Neural cell (in vitro differentiated cells): ENCODE measurements around the gene PAX8. TPM values are rescaled to one million over a fixed set of nuclear protein-coding genes. Genes with fewer than 3 reads are reported as not detected.

Experiments
- H2AFZ ChIP-seq: fragments of 200-600, 300-800 bp; sonication (generic), shearing (Covaris generic); 2 replicates; pipeline ENCODE4 v1.6.0; 2014; ENCODE audit warnings: low read depth, mild to moderate bottlenecking, antibody characterized with exemption, low read length, moderate library complexity
- H3F3A ChIP-seq: fragments of 200-600 bp; shearing (Covaris generic); 2 replicates; pipeline ENCODE4 v1.6.1; 2016; ENCODE audit warnings: mild to moderate bottlenecking, moderate library complexity, mixed read lengths, antibody characterized with exemption, low read length; ENCODE audit not compliant: insufficient read depth, poor library complexity, severe bottlenecking
- H3K27ac ChIP-seq: fragments of 200-600, 300-800 bp; sonication (generic), shearing (Covaris generic); 2 replicates; pipeline ENCODE4 v1.5.1; 2014; ENCODE audit warnings: mild to moderate bottlenecking, low read length, moderate library complexity
- H3K27me3 ChIP-seq: fragments of 300-800, 200-600 bp; sonication (generic), shearing (Covaris generic); 2 replicates; pipeline ENCODE4 v1.6.0; 2014; ENCODE audit warnings: mild to moderate bottlenecking, low read depth, low read length, moderate library complexity; ENCODE audit not compliant: insufficient read depth
- H3K36me3 ChIP-seq: fragments of 300-800, 200-600 bp; sonication (generic), shearing (Covaris generic); 2 replicates; pipeline ENCODE4 v1.5.1; 2014; ENCODE audit warnings: mild to moderate bottlenecking, antibody characterized with exemption, low read length, moderate library complexity; ENCODE audit not compliant: insufficient read depth
- H3K4me2 ChIP-seq: fragments of 300-800, 200-600 bp; sonication (generic), shearing (Covaris generic); 2 replicates; pipeline ENCODE4 v1.6.0; 2014; ENCODE audit warnings: mild to moderate bottlenecking, low read length
- H3K4me3 ChIP-seq: fragments of 300-800, 200-600 bp; sonication (generic), shearing (Covaris generic); 2 replicates; pipeline ENCODE4 v1.5.1; 2014; ENCODE audit warnings: mild to moderate bottlenecking, low read length, moderate library complexity
- H3K79me2 ChIP-seq: fragments of 200-600 bp; shearing (Covaris generic); replicated peaks from 2 replicates; pipeline ENCODE4 v1.6.0; 2014; ENCODE audit warnings: mild to moderate bottlenecking, low read length, moderate library complexity; ENCODE audit not compliant: insufficient read depth
- H3K9ac ChIP-seq: fragments of 300-800, 200-600 bp; sonication (generic), shearing (Covaris generic); 2 replicates; pipeline ENCODE4 v1.6.1; 2016; ENCODE audit warnings: mild to moderate bottlenecking, low read length, mixed read lengths
- H3K9me2 ChIP-seq: fragments of 200-600 bp; shearing (Covaris generic); 2 replicates; pipeline ENCODE4 v1.6.1; 2016; ENCODE audit warnings: mild to moderate bottlenecking, low read length, mixed read lengths; ENCODE audit not compliant: insufficient read depth
- H3K9me3 ChIP-seq: fragments of 200-600, 300-800 bp; sonication (generic), shearing (Covaris generic); 2 replicates; pipeline ENCODE4 v1.6.1; 2016; ENCODE audit warnings: mild to moderate bottlenecking, mixed run types, low read length, moderate library complexity, mixed read lengths
- H4K20me1 ChIP-seq: fragments of 200-600 bp; shearing (Covaris generic); 2 replicates; pipeline ENCODE4 v1.6.1; 2016; ENCODE audit warnings: mild to moderate bottlenecking, mixed run types; ENCODE audit not compliant: insufficient read depth
- EP300 ChIP-seq: fragments of 450-650 bp; conservative IDR thresholded peaks from 2 replicates; pipeline ENCODE4 v1.6.1; 2014; ENCODE audit warnings: antibody characterized with exemption, mild to moderate bottlenecking, moderate library complexity; ENCODE audit not compliant: poor library complexity, severe bottlenecking
- EZH2 ChIP-seq: fragments of 200-600, 300-800 bp; shearing (Covaris generic), sonication (generic); IDR thresholded peaks from 2 replicates; pipeline ENCODE4 v1.6.1; 2014; ENCODE audit warnings: antibody characterized with exemption, low read length, borderline replicate concordance, mild to moderate bottlenecking; ENCODE audit not compliant: insufficient read depth, poor library complexity, severe bottlenecking
- MXI1 ChIP-seq: fragments of 450-650 bp; conservative IDR thresholded peaks from 2 replicates; pipeline ENCODE4 v1.6.1; 2014; ENCODE audit warnings: antibody characterized with exemption, mild to moderate bottlenecking; ENCODE audit not compliant: poor library complexity, severe bottlenecking
- POLR2AphosphoS5 ChIP-seq: IDR thresholded peaks from 2 replicates; pipeline ENCODE4 v1.6.1; 2012
- RAD21 ChIP-seq: fragments of 450-650 bp; conservative IDR thresholded peaks from 2 replicates; pipeline ENCODE4 v1.6.1; 2014; ENCODE audit warnings: antibody characterized with exemption, mild to moderate bottlenecking, moderate library complexity
- SMC3 ChIP-seq: fragments of 450-650 bp; conservative IDR thresholded peaks from 2 replicates; pipeline ENCODE4 v1.6.1; 2014; ENCODE audit warnings: antibody characterized with exemption, mild to moderate bottlenecking, moderate library complexity; ENCODE audit not compliant: poor library complexity
- TAF1 ChIP-seq: IDR thresholded peaks from 2 replicates; pipeline ENCODE4 v1.6.1; 2012; ENCODE audit warnings: low read depth
- polyA plus RNA-seq: library from polyadenylated mRNA; depleted of rRNA; stranded (reverse); fragments of >200 nt; gene quantifications from 2 replicates; pipeline ENCODE4 v1.2.3, GENCODE V29; 2014
- TF ChIP-seq, protein P1 (sequence below): IDR thresholded peaks from 2 replicates; pipeline ENCODE4 v1.6.1; 2012; ENCODE audit warnings: borderline replicate concordance
- TF ChIP-seq, protein P2 (sequence below): fragments of 450-650 bp; IDR thresholded peaks from 2 replicates; pipeline ENCODE4 v1.5.1; 2014; ENCODE audit warnings: antibody characterized with exemption, mild to moderate bottlenecking, moderate library complexity; ENCODE audit not compliant: poor library complexity, severe bottlenecking

The PAX8 gene
- polyA plus RNA-seq, 1 donor from 2014 or later: not detected

DNA sequence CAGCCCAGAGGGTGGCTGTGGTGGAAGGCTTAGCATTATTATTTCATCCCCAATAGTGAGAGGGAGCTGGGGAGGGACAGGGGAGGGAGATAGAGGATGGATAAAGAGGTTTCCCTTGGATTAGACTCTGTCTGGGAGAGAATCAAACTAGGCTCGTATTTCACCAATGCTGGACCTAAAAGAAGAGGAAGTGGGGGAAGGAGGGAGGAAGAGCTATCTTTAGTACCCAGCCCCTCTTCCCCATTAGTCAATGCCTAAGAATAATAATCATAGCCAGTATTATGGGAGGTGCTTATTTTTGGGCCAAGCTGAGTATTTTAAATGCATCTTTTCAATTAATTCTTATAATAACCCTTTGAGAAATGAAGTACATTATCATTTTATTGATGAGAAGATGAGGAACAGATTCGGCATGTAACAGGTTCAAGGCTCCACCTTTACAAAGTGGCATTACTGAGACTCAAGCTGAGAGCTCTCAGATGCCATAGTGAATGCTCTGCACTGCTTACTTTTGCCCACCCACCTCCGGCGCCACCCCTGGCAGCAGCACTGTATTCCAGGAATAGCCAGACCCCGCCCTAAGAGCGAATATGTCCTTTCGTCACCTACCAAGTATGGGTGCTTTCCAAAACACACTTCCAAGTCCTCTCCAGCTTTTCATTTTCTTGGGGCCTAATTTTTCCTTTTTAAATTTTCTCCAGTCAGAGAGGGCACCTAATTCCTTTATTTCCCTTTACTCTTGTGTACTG, 21.0 kb downstream of the PAX8 start:
- Histone ChIP-seq H3K79me2 (no peaks in the 10 kb centered on the region), H3K4me2 (no peak overlapping the region), H3K27ac (no peak overlapping the region), H3F3A (no peaks in the 10 kb centered on the region), H3K9me2 (no peaks in the 10 kb centered on the region), H3K9ac (no peak overlapping the region), H3K4me3 (no peak overlapping the region), H3K27me3 (no peaks in the 10 kb centered on the region), H3K9me3 (no peaks in the 10 kb centered on the region), H4K20me1 (no peaks in the 10 kb centered on the region), H3K36me3 (no peaks in the 10 kb centered on the region), H2AFZ (no peak overlapping the region)
- TF ChIP-seq, protein P1, sequence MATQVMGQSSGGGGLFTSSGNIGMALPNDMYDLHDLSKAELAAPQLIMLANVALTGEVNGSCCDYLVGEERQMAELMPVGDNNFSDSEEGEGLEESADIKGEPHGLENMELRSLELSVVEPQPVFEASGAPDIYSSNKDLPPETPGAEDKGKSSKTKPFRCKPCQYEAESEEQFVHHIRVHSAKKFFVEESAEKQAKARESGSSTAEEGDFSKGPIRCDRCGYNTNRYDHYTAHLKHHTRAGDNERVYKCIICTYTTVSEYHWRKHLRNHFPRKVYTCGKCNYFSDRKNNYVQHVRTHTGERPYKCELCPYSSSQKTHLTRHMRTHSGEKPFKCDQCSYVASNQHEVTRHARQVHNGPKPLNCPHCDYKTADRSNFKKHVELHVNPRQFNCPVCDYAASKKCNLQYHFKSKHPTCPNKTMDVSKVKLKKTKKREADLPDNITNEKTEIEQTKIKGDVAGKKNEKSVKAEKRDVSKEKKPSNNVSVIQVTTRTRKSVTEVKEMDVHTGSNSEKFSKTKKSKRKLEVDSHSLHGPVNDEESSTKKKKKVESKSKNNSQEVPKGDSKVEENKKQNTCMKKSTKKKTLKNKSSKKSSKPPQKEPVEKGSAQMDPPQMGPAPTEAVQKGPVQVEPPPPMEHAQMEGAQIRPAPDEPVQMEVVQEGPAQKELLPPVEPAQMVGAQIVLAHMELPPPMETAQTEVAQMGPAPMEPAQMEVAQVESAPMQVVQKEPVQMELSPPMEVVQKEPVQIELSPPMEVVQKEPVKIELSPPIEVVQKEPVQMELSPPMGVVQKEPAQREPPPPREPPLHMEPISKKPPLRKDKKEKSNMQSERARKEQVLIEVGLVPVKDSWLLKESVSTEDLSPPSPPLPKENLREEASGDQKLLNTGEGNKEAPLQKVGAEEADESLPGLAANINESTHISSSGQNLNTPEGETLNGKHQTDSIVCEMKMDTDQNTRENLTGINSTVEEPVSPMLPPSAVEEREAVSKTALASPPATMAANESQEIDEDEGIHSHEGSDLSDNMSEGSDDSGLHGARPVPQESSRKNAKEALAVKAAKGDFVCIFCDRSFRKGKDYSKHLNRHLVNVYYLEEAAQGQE: no peak
- TF ChIP-seq POLR2AphosphoS5: no peak
- no peak for TF ChIP-seq TAF1
- TF ChIP-seq RAD21: no peak
- TF ChIP-seq, protein P2, sequence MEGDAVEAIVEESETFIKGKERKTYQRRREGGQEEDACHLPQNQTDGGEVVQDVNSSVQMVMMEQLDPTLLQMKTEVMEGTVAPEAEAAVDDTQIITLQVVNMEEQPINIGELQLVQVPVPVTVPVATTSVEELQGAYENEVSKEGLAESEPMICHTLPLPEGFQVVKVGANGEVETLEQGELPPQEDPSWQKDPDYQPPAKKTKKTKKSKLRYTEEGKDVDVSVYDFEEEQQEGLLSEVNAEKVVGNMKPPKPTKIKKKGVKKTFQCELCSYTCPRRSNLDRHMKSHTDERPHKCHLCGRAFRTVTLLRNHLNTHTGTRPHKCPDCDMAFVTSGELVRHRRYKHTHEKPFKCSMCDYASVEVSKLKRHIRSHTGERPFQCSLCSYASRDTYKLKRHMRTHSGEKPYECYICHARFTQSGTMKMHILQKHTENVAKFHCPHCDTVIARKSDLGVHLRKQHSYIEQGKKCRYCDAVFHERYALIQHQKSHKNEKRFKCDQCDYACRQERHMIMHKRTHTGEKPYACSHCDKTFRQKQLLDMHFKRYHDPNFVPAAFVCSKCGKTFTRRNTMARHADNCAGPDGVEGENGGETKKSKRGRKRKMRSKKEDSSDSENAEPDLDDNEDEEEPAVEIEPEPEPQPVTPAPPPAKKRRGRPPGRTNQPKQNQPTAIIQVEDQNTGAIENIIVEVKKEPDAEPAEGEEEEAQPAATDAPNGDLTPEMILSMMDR: no peak
- no peak for TF ChIP-seq EP300
- no peak for TF ChIP-seq EZH2
- TF ChIP-seq SMC3: no peak
- no peak for TF ChIP-seq MXI1

DNA sequence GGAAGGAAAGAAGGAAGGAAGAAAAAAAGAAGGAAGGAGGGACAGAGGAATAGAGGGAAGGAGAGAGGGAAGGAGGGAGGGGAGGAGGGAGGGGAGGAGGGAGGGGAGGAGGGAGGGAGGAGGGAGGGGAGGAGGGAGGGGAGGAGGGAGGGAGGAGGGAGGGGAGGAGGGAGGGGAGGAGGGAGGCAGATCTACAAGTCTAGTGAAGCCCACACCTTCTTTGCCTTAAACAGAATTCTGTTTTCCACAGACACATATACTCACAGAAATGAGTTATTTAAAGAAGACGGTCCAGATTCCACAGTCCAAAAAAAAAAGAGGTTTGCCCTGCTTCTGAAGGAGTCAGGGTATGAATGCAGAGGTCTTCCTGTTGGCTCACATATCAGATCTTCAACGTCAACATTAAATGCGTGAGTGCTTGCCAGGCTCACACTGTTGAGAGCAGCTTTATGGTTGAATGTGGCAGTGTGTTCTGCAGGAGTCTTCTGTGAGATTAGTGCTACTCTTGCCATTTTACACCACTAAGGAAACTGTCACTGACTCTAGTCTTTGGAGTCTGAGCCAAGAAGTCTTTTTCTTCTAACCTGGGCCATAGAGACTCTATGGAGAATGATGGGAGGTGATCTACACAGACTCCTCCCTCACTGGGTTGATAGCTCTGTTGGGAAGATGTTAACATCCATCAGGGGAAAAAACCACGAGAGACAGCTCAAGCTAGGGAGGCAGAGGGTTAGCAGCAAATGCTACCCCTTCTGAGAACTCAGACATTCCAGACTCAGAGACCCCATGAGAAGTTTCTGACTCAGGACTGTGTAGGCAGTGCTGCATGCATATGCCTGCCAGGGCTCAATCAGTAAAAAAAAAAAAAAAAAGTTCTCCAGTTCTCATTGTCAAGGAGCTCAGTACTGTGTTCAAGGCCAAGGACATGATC, 23.3 kb downstream of the PAX8 start:
- no peak overlapping the region for H3K9ac ChIP-seq
- no peak overlapping the region for H3K4me2 ChIP-seq
- H3F3A ChIP-seq: no peaks in the 10 kb centered on the region
- H4K20me1 ChIP-seq: no peaks in the 10 kb centered on the region
- H3K27me3 ChIP-seq: no peaks in the 10 kb centered on the region
- no peaks in the 10 kb centered on the region for H3K36me3 ChIP-seq
- H2AFZ ChIP-seq: no peak overlapping the region
- TF ChIP-seq TAF1: no peak
- TF ChIP-seq SMC3: no peak
- no peak for TF ChIP-seq EZH2
- TF ChIP-seq, protein P1: no peak
- TF ChIP-seq POLR2AphosphoS5: no peak
- TF ChIP-seq EP300: no peak
- TF ChIP-seq, protein P2: no peak
- TF ChIP-seq RAD21: no peak
- TF ChIP-seq MXI1: no peak
- H3K9me2 ChIP-seq: no peaks in the 10 kb centered on the region
- H3K4me3 ChIP-seq: no peak overlapping the region
- no peak overlapping the region for H3K27ac ChIP-seq
- no peaks in the 10 kb centered on the region for H3K79me2 ChIP-seq
- no peaks in the 10 kb centered on the region for H3K9me3 ChIP-seq
